ENCODE measurements around the gene ATP1A4.
A peak's percentile ranks its signal among the peaks of the same experiment; 100 is the strongest.

The ATP1A4 gene

DNA sequence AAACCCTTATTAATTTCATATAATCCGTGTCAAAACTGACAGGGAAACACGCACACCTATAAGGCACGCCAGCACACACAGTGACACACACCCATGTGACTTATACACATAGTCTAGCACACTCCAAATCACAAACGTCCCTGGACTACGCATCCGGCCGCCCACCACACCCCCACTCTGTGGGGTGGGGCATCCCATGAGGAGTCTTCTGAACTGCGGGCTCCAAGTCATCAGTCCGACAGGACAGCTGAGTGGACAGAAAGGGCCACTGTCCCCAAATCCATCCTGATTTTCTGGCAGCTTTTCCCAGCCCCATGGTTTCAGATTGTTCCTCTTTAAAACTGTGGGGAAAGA is 54.6 kb downstream of the ATP1A4 start:
- DNase-seq (ENCODE audit: low read depth, low spot score) = peak; percentile 43

DNA sequence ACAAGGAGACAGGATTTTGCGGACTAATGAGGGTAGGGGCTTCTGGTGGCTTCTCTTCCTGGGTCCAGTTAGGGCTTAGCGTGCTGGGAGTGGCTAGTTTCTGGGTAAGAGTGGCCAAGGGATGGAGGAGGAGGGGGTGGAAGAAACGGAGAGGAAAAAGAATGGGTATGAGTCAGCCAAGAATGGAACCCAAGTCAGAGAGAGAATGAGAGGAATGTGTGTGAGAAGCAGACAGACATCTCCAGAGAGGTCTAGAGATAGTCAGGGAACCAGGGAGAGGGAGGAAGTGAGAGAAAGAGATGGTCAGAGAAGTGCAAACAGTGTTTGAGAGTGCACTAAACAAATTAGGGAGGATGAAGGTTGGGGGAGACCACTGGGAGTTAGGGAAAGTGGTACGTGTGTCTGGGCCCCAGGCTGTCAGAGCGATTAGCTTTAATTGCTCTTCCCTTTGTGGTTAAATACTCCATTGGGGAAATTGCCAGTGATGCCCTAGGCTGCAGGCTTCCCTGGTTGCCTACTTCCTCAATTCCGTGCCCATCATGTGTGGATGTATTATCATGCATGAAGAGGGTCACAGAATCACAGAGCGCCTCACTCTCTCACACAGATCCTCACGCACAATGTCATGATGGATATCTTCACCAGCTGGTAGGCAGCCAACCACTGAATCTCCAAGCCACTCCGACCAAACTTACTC is 55.2 kb downstream of the ATP1A4 start:
- peak; percentile 76 for DNase-seq (ENCODE audit: low read depth, low spot score)

DNA sequence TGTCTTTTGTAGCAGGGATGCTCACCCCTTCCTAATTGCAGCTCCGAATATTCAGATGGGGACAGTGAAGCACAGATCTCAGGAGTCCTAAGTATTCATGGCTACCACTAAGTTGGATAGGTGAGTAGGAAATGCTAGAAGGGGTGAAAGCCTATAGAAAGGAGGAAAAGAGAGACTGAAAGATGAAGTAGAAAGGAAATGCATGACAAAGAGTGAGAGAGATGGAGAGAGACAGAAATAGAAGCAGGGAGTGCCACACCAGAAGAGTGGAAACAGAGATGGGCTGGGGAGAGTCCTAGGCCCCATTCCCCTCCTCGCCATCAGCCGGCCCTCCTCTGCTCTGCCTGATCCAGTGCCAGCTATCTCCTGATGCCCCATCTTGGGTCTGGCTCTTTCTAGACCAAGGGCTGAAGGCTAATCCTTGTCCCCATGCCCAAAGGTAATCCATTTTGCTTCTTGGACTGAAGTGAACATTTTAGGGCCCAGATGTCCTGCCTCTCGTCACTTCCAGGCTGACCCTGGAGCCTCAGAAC is 55.8 kb downstream of the ATP1A4 start:
- DNase-seq (ENCODE audit: low read depth, low spot score) = no peak

DNA sequence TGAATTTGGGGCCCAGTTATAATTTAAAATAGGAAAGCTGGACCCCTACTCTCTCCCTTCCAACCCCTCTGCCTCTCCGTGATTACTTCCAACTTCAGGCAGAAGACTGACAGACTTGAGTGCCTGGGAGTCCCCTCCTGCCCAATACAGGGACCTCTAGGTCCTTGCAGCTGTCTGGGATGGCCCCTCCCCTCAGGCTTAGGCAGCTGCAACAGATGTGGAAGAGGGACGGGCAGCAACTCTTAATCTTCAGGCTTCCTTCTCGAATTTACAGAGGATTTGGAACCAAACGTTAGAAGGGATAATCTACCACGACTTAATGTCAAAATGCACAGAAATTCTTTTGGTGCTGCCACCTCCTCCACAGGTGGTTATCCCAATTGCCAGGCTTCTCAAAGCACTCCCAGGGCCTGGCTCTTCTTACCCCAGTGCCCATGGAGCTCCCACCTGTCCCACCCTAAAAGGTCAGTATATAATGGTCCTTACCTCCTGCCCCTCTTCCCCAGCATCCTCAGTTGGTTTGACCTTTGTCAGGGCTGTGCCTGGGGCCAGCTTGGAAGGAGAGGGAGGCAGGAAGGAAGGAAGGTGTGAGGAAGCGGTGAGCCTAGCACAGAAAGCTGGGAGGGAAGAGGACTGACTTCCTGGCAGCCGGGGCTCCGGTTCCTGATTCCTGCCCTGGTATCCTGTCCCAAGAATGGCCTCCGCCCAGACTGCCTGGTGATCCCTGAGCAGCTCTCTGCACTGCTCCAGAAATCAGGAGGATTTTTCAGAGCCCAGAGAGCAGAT is 56.6 kb downstream of the ATP1A4 start:
- no peak for DNase-seq (ENCODE audit: low read depth, low spot score)

DNA sequence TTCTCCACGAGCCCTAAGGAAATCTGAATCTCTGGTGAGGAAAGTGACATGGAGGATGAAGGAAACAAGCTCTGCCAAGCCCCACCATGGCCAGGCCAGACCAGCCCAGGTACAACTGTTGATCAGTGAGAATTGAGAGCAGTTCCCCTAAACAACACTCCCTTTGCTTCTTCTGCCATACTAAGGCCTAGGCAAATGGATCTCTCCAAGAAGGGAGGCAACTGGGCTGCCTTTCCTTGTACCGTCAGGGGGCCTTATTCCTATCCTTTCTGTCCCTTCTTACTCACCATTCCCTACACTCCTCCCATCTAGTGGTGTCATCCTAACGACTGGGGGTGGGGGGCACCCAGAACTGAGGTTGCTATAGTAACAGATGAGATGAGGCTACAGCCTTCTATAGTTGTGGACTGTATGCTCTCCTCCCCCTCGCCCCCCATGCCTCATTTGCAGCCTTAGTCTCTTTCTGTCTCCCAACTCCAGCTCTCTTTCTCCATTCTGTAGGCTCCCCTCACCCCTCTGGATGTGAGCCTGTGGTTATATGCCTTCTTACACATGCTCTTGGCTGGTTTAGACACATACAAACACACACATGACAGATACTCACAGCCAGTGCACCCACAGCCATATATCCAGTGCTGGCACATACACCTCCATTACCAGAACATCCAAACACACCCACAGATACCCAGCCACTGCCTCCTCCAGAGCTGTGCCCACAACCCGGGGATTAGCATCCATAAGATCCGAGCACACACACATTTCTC is 57.3 kb downstream of the ATP1A4 start:
- DNase-seq (ENCODE audit: low read depth, low spot score) = no peak

DNA sequence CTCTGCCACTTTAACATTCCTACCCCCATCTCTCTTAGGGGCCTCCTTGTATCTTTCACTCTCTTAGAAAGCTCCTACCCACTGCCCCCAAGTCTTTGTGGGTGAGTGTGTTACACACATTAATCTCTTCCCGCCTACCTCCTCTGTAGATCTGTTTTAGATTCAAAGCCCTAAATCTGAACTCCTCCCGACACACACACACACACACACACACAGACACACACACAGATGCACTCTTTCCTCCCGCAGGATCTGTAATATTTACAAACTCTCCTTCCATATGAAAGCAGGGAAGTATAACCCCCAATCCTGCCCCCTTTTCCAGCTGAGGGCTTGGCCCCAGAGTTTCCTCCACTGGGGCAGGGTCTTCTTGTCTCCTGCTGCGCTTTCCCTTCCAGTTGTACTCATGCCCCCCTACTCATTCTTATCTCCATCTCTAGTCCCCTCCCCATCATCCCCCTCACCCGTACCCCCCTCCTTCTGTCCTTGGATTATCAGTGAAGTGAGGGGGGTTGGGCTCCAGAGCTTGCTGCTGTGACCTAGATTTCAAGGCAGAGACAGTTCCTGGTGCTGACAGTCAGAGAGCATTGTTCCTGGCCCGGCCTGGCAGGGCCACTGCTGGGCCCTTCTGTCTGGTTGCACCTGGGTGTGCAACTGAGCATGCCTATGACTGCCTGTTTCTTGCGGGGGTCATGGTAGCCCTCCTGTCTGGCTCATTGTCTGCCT is 58.1 kb downstream of the ATP1A4 start:
- DNase-seq (ENCODE audit: low read depth, low spot score) = no peak

- no peak for DNase-seq (ENCODE audit: low read depth, low spot score)
Observed at GRCh38 chr1:160210561-160210960, 59.2 kb downstream of the ATP1A4 start.

- no peak for DNase-seq (ENCODE audit: low read depth, low spot score)
Observed at GRCh38 chr1:160211046-160211790, 59.8 kb downstream of the ATP1A4 start.

- no peak for DNase-seq (ENCODE audit: low read depth, low spot score)
Observed at GRCh38 chr1:160214481-160215140, 63.2 kb downstream of the ATP1A4 start.

- DNase-seq (ENCODE audit: low read depth, low spot score) = no peak
Observed at GRCh38 chr1:160216301-160216700, 64.9 kb downstream of the ATP1A4 start.

DNA sequence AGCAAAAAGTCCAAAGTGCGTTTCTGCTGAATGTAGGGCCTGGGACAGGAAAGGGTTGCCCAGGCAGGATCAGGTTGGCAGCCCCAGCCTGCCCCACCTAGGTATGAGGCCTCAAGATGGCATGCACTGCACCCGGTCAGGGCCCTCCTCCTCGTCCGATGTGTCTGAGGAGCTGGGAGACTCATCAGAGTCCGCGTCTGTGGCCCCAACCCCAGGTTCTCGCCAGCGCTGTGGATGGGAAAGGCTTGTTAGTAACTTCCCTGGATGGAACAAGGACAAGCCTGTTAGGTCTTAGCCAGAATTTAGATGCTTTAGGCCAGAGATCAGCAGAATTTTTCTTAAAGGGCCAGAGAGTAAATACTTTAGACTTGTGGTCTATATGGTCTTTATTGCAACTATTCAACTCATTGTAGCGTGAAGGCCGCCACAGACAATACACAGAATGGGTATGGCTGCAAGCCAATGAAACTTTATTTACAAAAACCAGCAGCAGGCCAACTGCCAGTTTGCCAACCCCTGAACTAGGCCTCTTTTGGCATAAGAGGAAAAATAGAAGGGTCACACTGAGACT is 66.2 kb downstream of the ATP1A4 start:
- DNase-seq (ENCODE audit: low read depth, low spot score) = no peak

DNA sequence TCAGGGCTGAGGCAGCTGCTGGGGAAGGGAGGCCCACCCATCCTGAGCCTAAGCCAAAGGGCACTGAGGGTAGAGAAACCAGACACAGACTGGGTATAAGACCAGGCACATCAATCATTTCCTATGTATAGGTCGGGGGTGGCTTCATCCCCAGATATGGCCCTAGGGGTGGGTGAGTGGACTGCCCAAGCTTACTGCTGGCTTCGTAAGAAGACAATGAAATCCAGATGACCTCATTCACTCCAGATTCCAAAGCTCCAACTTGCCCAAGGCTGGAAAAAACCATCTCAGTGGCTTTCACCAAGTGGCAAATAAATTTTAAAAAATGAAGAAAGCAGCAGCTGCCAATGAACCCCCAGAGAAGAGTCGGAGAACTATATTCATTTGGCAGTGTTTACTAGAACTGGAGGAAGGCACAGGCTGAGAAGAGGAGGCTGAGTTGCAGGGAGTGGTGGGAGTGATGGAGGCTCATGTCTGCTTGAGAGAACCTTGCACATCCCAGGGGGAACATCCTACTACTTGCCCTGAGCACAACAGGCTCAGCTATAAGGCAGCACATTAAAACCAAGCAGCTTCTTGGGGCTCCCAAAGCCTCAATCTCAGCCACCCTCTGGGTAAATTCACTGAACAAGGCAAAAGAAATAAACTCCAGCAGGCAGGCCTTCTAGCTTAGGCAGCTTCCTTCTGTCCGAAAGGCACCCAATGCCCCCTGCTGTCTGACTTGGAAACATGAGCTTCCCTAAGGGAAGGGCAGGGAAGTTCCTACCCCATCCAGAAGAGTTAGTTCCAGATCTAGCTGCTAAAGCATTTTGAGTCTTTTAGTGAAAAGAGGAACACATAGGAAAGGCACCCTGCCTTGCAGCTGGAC is 67.9 kb downstream of the ATP1A4 start:
- peak; percentile 78 for DNase-seq (ENCODE audit: low read depth, low spot score)

GRCh38 chr1:160220301-160220700 is 68.9 kb downstream of the ATP1A4 start:
- DNase-seq (ENCODE audit: low read depth, low spot score) = no peak

GRCh38 chr1:160221089-160221488 is 69.7 kb downstream of the ATP1A4 start:
- DNase-seq (ENCODE audit: low read depth, low spot score) = no peak

GRCh38 chr1:160222546-160222945 is 71.1 kb downstream of the ATP1A4 start:
- no peak for DNase-seq (ENCODE audit: low read depth, low spot score)

DNA sequence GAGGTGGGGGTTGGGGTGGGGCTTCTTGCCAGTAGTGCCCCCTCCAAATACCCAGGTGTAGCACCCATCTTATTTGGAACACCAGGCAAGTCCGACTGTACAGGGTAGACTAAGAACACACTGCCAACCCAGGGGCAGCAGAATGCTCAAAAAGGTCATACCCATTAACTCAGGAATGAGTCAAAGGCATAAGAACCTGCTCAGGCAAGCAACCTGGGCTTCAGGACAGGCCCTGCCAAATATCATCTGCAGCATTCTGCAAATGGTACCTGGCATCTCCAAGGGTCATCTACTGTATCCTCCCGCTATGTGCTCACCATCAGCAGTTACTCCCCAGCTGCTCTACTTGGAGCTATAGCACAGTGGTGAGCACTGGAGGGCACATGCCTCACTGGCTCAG is 73.2 kb downstream of the ATP1A4 start:
- no peak for DNase-seq (ENCODE audit: low read depth, low spot score)

DNA sequence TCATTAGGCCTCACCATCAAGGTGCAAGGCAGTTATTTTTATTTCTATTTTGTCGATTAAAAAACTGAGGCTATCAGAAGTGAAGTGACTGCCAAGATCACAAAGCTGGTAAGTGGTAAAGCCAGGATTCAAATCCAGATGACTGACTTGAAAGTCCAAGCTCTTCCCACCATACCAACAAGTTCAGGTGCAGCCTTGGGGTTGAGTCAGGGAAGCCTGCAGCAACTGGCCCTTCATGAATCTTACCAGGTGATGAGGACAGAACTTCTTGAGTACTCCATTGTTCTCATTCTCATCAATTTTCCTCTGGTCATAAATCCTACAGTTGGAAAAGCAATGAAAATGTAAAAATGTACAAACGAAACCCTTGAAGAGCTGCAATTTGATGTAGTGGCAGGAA is 73.9 kb downstream of the ATP1A4 start:
- no peak for DNase-seq (ENCODE audit: low read depth, low spot score)

GRCh38 chr1:160226623-160227022 is 75.2 kb downstream of the ATP1A4 start:
- DNase-seq (ENCODE audit: low read depth, low spot score) = no peak

- no peak for DNase-seq (ENCODE audit: low read depth, low spot score)
Observed at GRCh38 chr1:160227034-160227433, 75.6 kb downstream of the ATP1A4 start.
